Dermis blood vessel endothelial cell (primary cell): ENCODE results near the gene COL27A1. TPM values are rescaled to one million over a fixed set of nuclear protein-coding genes. Genes with fewer than 3 reads are reported as not detected.
"Not testable (repeated sequence)": the region's sequence is repeated elsewhere in the genome, so short reads cannot be mapped to it uniquely, and the experiment has no call there.

ENCODE experiments used
- DNase-seq: peaks from one replicate; pipeline ENCODE4 v3.0.0; 2010
- total RNA-seq: library from RNA; depleted of rRNA; stranded (reverse); fragments of >200 nt; gene quantifications from 2 replicates; pipeline ENCODE4 v1.2.3, GENCODE V29; 2014

Gene COL27A1
- total RNA-seq, 1 donor from 2014 or later: 6.0 TPM

DNA sequence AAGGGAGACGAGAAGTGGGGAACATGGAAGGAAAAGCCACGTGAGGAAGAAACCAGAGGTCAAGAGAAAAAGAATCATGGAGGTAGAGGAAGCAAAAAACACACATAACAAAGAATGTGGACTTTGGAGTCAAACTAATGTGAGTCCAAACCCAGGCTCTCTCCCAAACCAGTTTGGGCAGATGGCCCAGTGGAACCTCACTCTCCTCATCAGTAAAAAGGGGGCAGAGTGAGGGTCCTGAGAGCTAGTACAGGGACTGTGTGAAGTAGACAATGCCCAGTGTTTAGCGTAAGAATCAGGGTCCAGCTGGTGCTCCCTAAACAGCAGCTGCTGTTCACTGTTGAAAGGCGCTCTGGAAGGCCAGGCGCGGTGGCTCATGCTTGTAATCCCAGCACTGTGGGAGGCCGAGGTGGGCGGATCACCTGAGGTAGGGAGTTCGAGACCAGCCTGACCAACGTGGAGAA, 173.1 kb downstream of the COL27A1 start:
- DNase-seq: not testable (repeated sequence)

DNA sequence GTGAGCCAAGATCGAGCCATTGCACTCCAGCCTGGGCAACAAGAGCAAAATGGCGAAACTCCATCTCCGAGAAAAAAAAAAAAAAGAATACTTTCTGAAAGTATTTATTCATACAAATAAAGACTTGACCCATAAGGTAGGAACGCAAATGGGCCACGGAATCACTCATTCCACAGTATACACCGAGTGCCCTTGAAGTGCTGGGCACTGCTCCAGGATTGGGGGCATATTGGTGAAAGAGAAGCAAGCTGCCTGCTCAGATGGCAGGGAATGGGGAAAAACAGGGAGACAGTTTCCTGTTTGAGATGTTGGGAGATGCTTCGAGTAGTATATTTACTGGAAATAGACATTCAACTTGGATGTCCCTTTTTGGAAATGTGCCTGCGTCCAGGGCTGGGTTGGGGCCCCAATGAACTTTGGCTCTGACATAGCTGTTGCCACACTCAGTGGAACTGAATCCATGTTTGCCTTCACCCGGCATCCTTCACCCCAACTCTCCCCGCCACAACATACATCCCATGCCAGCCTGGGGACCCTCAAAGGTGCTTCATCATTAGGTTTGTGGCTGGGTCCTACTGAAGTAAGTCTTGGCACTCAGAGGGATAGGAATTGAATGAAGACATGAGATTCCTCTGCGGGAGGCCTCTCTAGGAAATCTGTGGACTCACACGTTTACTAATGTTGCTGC, 173.7 kb downstream of the COL27A1 start:
- DNase-seq: not testable (repeated sequence)

GRCh38 chr9:114329625-114330022, 174.3 kb downstream of the COL27A1 start, which contains the start of gene ORM2:
TSS of gene ORM2 (plus strand) at chr9:114329869. CDS start at chr9:114329905, 36 bp downstream.
- not testable (repeated sequence) for DNase-seq

- no peak for DNase-seq
These were observed 175.3 kb downstream of the COL27A1 start for GRCh38 chr9:114330636-114331035.

- DNase-seq: not testable (repeated sequence)
These were observed 176.2 kb downstream of the COL27A1 start for GRCh38 chr9:114331229-114332195.

DNA sequence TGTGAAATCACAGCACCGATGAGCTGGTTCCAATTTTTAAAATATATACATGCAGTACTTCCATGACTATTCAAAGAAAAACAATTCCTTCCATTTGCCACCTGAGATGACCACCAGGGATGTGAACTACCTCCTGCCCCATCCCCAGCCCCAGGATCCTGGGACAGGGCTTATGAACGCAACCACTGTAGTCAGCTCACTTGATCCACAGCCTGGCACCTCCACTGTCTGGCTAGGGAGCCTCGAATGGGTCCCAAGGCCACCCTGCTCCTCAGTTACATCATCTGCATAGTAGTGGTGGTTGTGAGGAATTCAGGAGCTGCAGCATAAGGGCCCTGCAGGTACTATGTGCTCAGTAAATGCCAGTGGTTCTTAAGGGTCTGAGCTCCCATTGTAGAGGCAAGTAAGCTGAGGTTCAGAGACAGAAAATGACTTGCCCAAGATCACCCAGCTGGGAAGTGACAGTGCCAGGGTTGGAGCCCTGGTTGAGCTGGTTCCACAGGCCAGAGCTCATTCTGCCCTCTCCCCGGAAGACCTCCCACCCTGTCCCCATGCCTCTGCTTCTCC, 177.2 kb downstream of the COL27A1 start:
- not testable (repeated sequence) for DNase-seq

GRCh38 chr9:114333718-114334117, 178.4 kb downstream of the COL27A1 start:
- not testable (repeated sequence) for DNase-seq

DNA sequence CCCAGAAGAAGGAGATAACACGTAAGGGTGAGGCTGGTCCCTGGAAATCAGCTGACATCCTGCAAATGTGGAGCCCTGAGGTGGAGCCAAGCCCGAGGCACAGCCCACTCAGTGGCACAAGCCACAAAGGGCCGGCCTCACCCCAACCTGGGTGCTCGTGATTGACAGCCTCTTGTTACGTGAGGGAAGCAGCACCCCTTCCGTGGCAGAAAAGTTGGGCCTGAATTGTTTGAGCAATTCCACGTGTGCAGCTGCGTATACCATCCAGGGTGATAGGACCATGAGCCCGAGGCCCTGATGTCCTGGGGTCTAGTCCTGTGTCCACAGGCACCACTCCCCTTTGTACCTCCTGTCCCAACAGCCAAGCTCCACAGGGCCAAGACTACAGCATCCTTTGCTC, 179.2 kb downstream of the COL27A1 start:
- DNase-seq: no peak

DNA sequence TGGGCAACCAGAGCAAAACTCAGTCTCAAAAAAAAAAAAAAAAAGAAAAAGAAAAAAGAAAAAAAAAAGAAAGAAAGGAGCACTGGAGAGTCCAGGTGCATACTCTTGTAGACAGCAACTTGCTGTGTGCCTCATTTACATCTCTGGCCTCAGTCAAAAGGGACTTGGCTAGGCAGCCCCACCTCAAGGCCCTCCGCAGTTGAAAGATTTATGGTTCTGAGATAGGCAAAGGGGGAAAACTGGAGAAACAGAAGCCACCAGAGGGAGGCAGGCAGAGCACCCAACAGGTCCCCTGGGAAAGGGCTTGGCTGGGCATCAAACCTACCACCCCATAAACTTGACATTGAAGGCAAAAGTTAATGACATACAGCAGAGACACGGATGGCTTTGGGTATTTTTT, 180.4 kb downstream of the COL27A1 start:
- no peak for DNase-seq

DNA sequence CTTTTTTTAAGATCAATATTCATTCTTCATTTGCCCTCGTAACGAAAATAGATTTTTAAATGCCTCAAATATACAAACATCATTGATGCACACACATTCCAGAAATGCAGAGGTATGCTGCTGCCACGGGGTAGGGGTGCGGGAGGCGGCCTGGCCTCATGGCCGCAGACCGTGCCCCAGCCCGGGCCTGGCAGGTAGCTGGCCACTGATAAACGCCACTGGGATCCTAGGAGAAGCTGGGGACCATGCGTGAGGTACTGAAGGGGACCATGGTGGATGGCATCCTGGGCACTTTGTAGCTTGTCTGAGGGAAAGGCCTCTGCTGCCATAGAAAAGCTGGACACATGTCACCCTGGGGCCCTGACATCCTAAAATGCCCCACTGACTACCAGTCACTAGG, 180.8 kb downstream of the COL27A1 start:
- DNase-seq: no peak

GRCh38 chr9:114336699-114337395, 181.5 kb downstream of the COL27A1 start:
- DNase-seq: no peak

DNA sequence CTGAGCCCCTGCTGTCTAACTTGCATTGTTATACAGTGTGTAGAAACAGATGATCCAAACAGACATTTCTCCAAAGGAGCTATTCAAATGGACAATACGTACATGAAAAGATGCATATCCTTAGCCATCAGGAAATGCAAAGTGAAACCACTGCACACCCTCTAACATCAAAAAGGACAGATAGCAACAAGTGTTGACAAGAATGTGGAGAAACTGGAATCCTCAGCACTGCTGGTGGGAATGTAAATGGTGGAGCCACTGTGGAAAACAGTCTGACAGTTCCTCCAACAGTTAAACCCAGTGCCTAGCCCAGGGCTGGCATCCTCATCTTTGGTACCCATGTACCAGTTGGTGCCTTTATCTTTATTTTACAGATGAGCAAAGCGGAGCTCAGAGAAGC, 182.8 kb downstream of the COL27A1 start:
- no peak for DNase-seq

GRCh38 chr9:114339130-114339908, 184.0 kb downstream of the COL27A1 start:
- peak; percentile 62 for DNase-seq

- DNase-seq: no peak
These were observed 186.0 kb downstream of the COL27A1 start for GRCh38 chr9:114341152-114341830.

DNA sequence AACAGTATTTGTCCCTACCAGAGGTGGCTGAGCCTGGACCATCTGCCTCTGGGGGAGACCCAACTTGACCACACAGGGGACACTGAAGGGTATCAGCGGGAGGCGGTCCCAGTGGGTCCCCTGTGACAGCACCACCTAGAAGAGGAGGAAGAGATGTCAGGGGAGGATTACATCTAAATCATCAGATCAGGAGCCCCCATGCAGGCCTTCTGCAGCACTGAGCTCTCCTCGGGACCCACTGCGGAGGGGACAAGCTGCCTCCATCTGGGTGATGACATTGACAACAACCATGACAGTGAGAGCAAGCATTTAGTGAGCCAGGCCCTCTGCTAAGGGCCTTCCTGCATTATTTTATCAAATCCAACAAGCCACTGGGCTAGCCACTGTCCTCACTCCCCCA, 186.7 kb downstream of the COL27A1 start:
- DNase-seq: no peak

GRCh38 chr9:114342755-114343440, 187.6 kb downstream of the COL27A1 start:
- no peak for DNase-seq

DNA sequence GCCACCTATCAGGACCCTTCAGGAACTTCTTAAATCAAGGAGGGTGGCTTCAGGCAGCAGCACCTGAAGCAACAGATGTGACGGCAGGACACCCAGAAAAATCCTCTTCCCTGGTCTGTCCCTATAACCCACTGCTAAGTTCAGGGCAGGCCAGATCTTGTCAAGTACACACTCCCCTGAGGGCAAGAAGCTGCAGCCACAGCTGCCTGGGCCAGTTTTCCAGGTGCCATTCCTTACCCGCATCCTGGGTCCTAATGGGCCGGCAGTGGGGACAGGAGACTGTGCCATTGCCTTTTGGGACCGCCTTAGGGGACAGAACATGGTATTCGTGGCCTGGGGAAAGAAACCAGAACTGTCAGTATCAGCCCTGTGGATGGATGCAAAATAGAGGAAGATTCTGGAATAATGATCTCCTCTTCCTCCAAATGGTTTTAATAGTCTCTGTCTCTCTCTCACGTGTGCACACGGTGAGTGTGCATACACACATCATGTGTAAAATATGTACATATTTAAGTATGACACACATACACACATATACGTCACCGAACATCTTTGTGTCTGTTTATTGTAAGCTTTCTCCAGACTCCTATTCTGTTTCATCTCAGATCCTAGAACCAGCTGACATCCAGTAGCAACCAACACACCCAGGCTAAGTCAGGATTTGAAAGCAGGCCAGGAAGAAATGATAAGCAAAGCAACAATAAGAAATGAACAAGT, 188.3 kb downstream of the COL27A1 start:
- no peak for DNase-seq

GRCh38 chr9:114344188-114344566, 188.8 kb downstream of the COL27A1 start:
- DNase-seq: no peak

- DNase-seq: no peak
These were observed 189.4 kb downstream of the COL27A1 start for GRCh38 chr9:114344692-114345091.
